Activated CD4-positive, alpha-beta T cell treated with anti-CD3 and anti-CD28 coated beads for 36 hours (primary cell): ENCODE results near the gene APOL1. TPM values are rescaled to one million over a fixed set of nuclear protein-coding genes. Genes with fewer than 3 reads are reported as not detected.
A peak's percentile ranks its signal among the peaks of the same experiment; 100 is the strongest.
"Not testable (repeated sequence)": the region's sequence is repeated elsewhere in the genome, so short reads cannot be mapped to it uniquely, and the experiment has no call there.

Source experiments
- ATAC-seq: fragments of 200-7000 bp; cut with Tn5 transposase; one replicate; pipeline ENCODE4 v1.10.0; 2021; ENCODE audit warnings: mild to moderate bottlenecking, moderate library complexity
- CTCF ChIA-PET: fragments of 350-600 bp; sonication (Branson Sonifier 250); formaldehyde crosslinking; loops from one replicate; lab custom pipeline; 2021; ENCODE audit warnings: antibody characterized with exemption; lab: Charles Lee
- POLR2A ChIA-PET: fragments of 350-600 bp; sonication (Branson Sonifier 250); formaldehyde crosslinking; loops from one replicate; lab custom pipeline; 2021; ENCODE audit warnings: antibody characterized with exemption, inconsistent platforms; lab: Charles Lee
- DNase-seq: peaks from one replicate; pipeline ENCODE4 v3.0.0-alpha.2; 2020
- H3K27ac Mint-ChIP-seq: one replicate; pipeline ENCODE4 v1.8.0; 2021; ENCODE audit warnings: mixed read lengths
- H3K27me3 Mint-ChIP-seq: one replicate; pipeline ENCODE4 v1.8.0; 2021; ENCODE audit warnings: mixed read lengths
- H3K36me3 Mint-ChIP-seq: one replicate; pipeline ENCODE4 v1.8.0; 2021; ENCODE audit warnings: low read depth, mixed read lengths
- H3K4me1 Mint-ChIP-seq: one replicate; pipeline ENCODE4 v1.8.0; 2021; ENCODE audit warnings: mixed read lengths
- H3K4me3 Mint-ChIP-seq: one replicate; pipeline ENCODE4 v1.8.0; 2021; ENCODE audit warnings: mild to moderate bottlenecking, moderate library complexity, mixed read lengths
- H3K9me3 Mint-ChIP-seq: one replicate; pipeline ENCODE4 v1.8.0; 2021; ENCODE audit warnings: low read depth, mixed read lengths
- intact Hi-C, 2 experiments: fragments of 100-400 bp; cut with DNase I in 1 of 2; cut with micrococcal nuclease in 1 of 2; formaldehyde crosslinking; loops; one replicate each; pipeline versions ENCODE4 v1.14.2 to v1.15.1; 2022 to 2024; cut with DNase I, micrococcal nuclease
- total RNA-seq, 2 experiments: library from RNA; stranded (reverse); gene quantifications; one replicate each; pipeline ENCODE4 v1.2.3, GENCODE V29; 2021

APOL1 gene
- total RNA-seq, 2 experiments from 2014 or later, result 32.0 to 37.2 TPM

DNA sequence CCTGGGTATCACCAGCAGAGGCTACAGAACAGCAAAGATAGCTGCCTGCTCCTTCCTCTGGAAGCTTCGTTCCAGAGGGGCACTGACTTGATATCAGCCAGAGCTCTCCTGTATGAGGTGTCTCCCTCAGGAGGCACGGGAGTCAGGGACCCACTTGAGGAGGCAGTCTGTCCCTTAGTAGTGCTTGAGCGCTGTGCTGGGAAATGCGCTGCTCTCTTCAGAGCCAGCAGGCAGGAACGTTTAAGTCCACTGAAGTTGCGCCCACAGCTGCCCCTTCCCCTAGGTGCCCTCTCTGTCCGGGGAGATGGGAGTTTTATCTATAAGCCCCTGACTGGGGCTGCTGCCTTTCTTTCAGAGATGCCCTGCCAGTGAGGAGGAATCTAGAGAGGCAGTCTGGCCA, 18.3 kb downstream of the APOL1 start:
- H3K4me3 Mint-ChIP-seq, H3K27me3 Mint-ChIP-seq, intact Hi-C loops: not testable (repeated sequence)

DNA sequence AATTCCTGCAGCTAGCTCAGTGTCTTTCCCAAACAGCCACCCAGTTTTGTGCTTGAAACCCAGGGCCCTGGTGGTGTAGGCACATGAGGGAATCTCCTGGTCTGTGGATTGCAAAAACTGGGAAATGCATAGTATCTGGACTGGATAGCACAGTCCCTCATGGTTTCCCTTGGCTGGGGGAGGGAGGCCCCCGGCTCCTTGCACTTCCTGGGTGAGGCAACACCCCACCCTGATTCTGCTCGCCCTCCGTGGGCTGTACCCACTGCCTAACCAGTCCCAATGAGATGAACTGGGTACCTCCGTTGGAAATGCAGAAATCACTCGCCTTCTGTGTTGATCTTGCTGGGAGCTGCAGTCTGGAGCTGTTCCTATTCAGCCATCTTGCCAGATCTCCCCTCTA, 19.0 kb downstream of the APOL1 start:
- POLR2A ChIA-PET, ATAC-seq, intact Hi-C loops, H3K36me3 Mint-ChIP-seq, H3K9me3 Mint-ChIP-seq, H3K4me3 Mint-ChIP-seq, H3K27ac Mint-ChIP-seq, DNase-seq, H3K27me3 Mint-ChIP-seq: not testable (repeated sequence)
- CTCF ChIA-PET, result interaction anchor here (0.6 to 1.1 kb wide), 3 partner anchors 8 to 256 kb away, joined by 3 to 6 read pairs (median 3); partner anchors contain the start of gene APOL1
- H3K4me1 Mint-ChIP-seq, result peaks cover 17% of the 10 kb centered on the region

More for the DNA sequence above, 18.3 kb downstream of the APOL1 start:
- POLR2A ChIA-PET, DNase-seq, H3K27ac Mint-ChIP-seq, H3K36me3 Mint-ChIP-seq, ATAC-seq, H3K9me3 Mint-ChIP-seq: not testable (repeated sequence)
- CTCF ChIA-PET, result interaction anchor here (0.8 kb wide), 1 partner anchor 257 kb away, joined by 3 read pairs; no protein-coding TSS in a partner anchor
- H3K4me1 Mint-ChIP-seq, result peaks cover 12% of the 10 kb centered on the region

DNA sequence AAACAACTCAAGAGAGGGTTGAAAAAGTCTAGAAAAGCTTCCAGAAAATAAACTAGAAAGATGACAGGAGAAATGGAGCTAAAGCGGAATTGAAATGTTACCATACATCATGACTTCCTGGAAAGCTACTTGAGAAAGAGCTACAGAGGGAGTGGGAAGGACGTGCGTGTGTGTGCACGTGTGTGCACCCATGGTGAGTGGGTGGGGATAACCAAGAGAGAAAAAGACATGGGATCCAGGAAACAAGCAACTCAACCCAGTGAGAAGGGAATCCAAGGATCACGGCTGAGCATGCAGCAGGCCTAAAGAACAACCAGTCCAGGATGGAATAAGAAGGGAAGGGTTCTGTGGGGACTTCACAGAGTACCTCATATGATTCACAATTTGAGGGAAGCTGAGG, 21.6 kb downstream of the APOL1 start:
- Mint-ChIP-seq H3K4me3 (no peak overlapping the region), H3K27ac (peak overlapping the region; percentile 55), H3K36me3 (peaks cover 2% of the 10 kb centered on the region), H3K27me3 (no peaks in the 10 kb centered on the region), H3K4me1 (peaks cover 34% of the 10 kb centered on the region), H3K9me3 (no peaks in the 10 kb centered on the region)
- peak; percentile 5 for DNase-seq
- CTCF ChIA-PET, result interaction anchor here (0.8 to 1.8 kb wide), 4 partner anchors 11 to 708 kb away, joined by 3 to 11 read pairs (median 4); no protein-coding TSS in a partner anchor
- intact Hi-C loops, result no loop called here
- no peak for ATAC-seq
- POLR2A ChIA-PET, result no interaction called here

DNA sequence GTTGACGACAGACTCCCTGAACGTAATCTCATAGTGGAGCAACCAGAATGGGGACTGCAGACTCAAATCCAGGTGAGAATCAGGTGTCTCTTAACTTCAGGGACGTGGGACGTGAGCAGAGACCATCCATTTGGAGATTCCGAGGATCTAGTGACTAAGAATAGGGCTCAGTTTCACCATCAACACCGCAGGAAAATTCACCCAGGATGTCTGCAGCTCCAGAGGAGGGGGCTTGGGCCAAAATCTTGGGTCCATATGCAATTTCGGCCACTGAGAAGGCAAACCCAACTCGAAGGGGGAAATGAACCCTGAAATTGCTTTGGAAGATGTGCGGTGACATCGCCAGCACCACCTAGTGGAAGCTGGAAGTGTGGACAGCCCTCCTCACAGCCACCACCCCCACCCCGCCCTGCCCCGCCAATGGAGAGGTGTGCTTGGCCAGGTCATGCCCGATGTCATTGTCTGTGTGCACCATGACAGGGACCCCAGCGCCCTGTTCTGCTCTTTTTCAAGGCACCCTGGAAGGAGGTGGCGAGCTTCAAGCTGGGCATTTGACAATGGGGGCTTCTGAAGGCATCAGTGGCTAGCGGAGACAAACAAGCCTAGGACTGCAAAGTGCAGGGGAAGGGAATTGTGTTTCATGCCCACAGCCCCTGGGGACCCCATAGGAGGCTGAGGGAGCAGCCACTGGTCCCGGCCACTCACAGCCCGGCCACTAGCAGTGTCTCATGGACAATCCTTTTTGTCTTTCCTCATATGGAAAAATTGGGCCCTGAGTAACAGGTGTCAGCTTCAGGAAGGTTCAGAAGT, 24.8 kb downstream of the APOL1 start:
- Mint-ChIP-seq H3K4me1 (peaks cover 34% of the 10 kb centered on the region), H3K9me3 (no peaks in the 10 kb centered on the region), H3K27ac (peak overlapping the region; percentile 49), H3K36me3 (peaks cover 15% of the 10 kb centered on the region), H3K4me3 (no peak overlapping the region), H3K27me3 (no peaks in the 10 kb centered on the region)
- DNase-seq (peak; percentile 88), ATAC-seq (peak; percentile 82)
- POLR2A ChIA-PET, result interaction anchor here (0.8 kb wide), 1 partner anchor 245 kb away, joined by 3 read pairs; no protein-coding TSS in a partner anchor
- CTCF ChIA-PET, result interaction anchor here (0.6 to 2.2 kb wide), 32 partner anchors 8 to 251 kb away, joined by 3 to 29 read pairs (median 4); partner anchors contain the start of genes APOL1 and APOL2
- intact Hi-C loops, result loop anchor here (1.0 to 5.0 kb wide), 4 partner anchors 39 to 82 kb away; partner anchors contain the start of gene APOL2 (in 2 of the 2)

DNA sequence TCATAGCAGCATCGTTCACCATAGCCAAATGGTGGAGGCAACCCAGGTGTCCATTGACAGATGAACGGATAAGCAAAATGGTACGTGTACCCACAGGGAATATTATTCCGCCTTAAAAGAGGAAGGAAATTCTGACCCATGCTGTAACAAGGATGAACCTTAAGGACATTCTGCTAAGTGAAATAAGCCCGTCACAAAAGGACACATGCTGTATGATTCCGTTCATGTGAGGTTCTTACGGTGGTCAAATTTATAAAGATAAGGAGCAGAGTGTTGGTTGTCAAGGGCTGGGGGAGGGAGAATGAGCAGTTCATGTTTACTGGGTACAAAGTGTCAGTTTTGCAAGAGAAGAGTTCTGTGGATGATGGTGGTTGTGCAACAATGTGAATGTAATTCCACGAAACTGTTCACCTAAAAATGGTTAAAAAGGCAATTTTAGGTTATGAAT, 26.3 kb downstream of the APOL1 start:
- H3K27ac Mint-ChIP-seq, result no peak overlapping the region
- H3K27me3 Mint-ChIP-seq, result no peaks in the 10 kb centered on the region
- ChIA-PET CTCF (interaction anchor here (0.9 to 2.2 kb wide), 9 partner anchors 9 to 207 kb away, joined by 3 to 12 read pairs (median 4); no protein-coding TSS in a partner anchor), POLR2A (interaction anchor here (0.6 kb wide), 1 partner anchor 99 kb away, joined by 3 read pairs; no protein-coding TSS in a partner anchor)
- no peak overlapping the region for H3K4me3 Mint-ChIP-seq
- H3K36me3 Mint-ChIP-seq, result peaks cover 23% of the 10 kb centered on the region
- peaks cover 30% of the 10 kb centered on the region for H3K4me1 Mint-ChIP-seq
- DNase-seq, result no peak
- intact Hi-C loops, result loop anchor here in 1 of 2 experiments (5.0 kb wide), 2 partner anchors 42 to 82 kb away; partner anchors contain the start of gene APOL2
- no peak for ATAC-seq
- H3K9me3 Mint-ChIP-seq, result no peaks in the 10 kb centered on the region

DNA sequence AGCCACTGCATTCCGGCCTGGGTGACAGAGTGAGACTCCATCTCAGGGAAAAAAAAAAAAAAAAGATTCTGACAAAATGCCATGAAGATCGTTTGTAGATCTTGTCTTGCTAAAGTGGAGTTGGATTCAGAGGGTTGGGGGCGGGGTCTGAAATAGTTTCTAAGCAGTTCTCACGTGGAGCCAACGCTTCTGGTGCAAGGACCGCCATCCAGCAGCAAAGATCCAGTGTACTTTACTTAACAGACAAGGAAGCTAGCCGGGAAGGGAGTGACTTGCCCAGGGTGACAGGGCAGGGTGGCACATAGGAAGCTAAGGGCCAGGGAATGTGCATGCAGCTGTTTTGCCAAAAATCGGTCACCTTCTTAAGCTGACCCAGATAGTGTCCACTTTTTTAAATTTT, 27.4 kb downstream of the APOL1 start:
- Mint-ChIP-seq H3K4me1 (peaks cover 22% of the 10 kb centered on the region), H3K4me3 (no peak overlapping the region), H3K27me3 (no peaks in the 10 kb centered on the region), H3K36me3 (peaks cover 32% of the 10 kb centered on the region), H3K27ac (peak overlapping the region; percentile 13), H3K9me3 (no peaks in the 10 kb centered on the region)
- peak; percentile 11 for DNase-seq
- ATAC-seq, result no peak
- ChIA-PET POLR2A (no interaction called here), CTCF (interaction anchor here (0.5 kb wide), 1 partner anchor 367 kb away, joined by 3 read pairs; no protein-coding TSS in a partner anchor)
- intact Hi-C loops, result no loop called here

DNA sequence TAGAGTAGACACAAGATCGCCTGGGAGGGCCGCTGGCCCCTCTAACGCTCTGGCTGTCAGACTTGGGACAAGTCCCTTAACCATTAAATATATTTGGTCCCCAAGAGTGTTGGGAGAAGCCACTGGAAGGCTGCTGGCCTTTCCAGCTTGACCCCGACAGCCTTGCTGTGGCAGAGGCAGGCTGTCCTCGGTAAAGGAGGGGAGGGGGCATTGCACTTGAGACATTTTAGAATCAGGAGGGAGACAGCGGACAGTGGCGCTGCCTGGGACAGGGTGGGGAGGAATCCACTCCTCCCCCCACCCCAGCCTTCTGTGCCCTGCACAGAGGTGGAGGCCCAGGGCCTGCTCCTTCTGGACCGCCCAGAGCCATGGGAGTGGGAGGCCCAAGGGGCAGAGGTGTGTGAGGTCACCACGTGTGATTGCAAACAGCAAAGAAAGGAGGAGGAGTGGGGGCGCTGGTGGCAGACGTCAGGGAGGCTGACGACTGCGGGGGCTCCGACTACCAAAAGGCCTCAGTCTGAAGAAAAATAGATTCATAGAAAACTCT, 28.9 kb downstream of the APOL1 start:
- DNase-seq (peak; percentile 5), ATAC-seq (no peak)
- no peak overlapping the region for H3K27ac Mint-ChIP-seq
- CTCF ChIA-PET, result interaction anchor here (0.7 to 1.1 kb wide), 3 partner anchors 20 to 189 kb away, joined by 3 to 4 read pairs (median 3); no protein-coding TSS in a partner anchor
- POLR2A ChIA-PET, result interaction anchor here (0.6 kb wide), 1 partner anchor 103 kb away, joined by 5 read pairs; no protein-coding TSS in a partner anchor
- H3K27me3 Mint-ChIP-seq, result no peaks in the 10 kb centered on the region
- H3K4me1 Mint-ChIP-seq, result peaks cover 18% of the 10 kb centered on the region
- no peak overlapping the region for H3K4me3 Mint-ChIP-seq
- no peaks in the 10 kb centered on the region for H3K9me3 Mint-ChIP-seq
- H3K36me3 Mint-ChIP-seq, result peaks cover 42% of the 10 kb centered on the region
- intact Hi-C loops, result no loop called here

DNA sequence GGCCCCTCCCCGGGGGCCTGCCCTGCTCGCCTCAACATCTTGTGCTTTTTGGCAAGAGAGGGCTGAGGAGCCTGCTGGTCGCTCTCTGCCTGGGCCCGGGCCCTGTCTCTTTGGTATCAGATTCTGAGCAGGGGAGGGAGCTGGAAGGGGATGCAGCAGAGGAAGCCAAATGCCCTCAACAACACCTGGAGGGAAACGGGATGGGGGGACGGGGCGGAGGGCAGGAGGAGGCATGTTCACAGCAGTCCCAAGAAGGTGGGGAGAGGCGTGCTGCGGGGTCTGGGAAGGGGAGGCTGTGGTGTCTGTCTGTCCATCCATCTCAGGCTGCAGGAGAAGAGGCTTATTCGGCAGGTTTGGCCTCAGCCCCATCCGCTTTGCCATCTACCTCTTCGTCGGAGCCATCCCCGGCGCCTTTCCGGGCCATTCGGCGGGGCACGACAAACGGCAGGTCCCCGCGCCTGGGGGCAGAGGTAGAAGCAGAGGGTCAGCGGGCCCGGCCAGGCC, 29.4 kb downstream of the APOL1 start:
- no peaks in the 10 kb centered on the region for H3K9me3 Mint-ChIP-seq
- H3K27ac Mint-ChIP-seq, result no peak overlapping the region
- ChIA-PET CTCF (interaction anchor here (1.3 to 3.2 kb wide), 2 partner anchors 19 to 204 kb away, joined by 3 to 14 read pairs; no protein-coding TSS in a partner anchor), POLR2A (no interaction called here)
- H3K27me3 Mint-ChIP-seq, result no peaks in the 10 kb centered on the region
- no peak for ATAC-seq
- DNase-seq, result no peak
- peaks cover 45% of the 10 kb centered on the region for H3K36me3 Mint-ChIP-seq
- H3K4me1 Mint-ChIP-seq, result peaks cover 17% of the 10 kb centered on the region
- H3K4me3 Mint-ChIP-seq, result no peak overlapping the region
- intact Hi-C loops, result no loop called here

DNA sequence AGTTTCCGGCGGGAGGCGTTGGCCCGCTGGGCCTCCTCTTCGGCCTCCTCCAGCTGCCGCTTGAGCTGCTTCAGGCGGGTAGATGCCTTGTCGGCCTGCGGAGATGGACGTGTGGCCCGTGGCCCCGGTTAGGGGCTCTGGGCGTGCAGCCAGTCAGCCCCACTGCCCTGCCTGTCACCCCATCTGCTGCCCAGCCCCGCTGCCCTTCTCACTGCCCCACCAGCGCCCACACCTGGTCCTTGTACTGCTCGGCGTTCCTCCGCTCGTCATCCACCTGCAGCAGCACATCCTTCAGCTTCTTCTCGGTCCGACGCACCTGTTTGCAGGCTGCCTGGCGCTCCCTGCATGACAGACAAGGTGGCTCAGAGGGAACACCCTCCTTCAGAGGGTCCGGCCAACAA, 31.2 kb downstream of the APOL1 start:
- CTCF ChIA-PET, result interaction anchor here (0.7 to 4.4 kb wide), 3 partner anchors 12 to 23 kb away, joined by 3 to 44 read pairs (median 14); no protein-coding TSS in a partner anchor
- Mint-ChIP-seq H3K4me3 (no peak overlapping the region), H3K4me1 (peaks cover 11% of the 10 kb centered on the region), H3K9me3 (no peaks in the 10 kb centered on the region), H3K36me3 (peaks cover 56% of the 10 kb centered on the region), H3K27me3 (no peaks in the 10 kb centered on the region), H3K27ac (no peak overlapping the region)
- DNase-seq, result no peak
- POLR2A ChIA-PET, result interaction anchor here (0.6 kb wide), 1 partner anchor 9 kb away, joined by 3 read pairs; no protein-coding TSS in a partner anchor
- ATAC-seq, result no peak
- intact Hi-C loops, result no loop called here

DNA sequence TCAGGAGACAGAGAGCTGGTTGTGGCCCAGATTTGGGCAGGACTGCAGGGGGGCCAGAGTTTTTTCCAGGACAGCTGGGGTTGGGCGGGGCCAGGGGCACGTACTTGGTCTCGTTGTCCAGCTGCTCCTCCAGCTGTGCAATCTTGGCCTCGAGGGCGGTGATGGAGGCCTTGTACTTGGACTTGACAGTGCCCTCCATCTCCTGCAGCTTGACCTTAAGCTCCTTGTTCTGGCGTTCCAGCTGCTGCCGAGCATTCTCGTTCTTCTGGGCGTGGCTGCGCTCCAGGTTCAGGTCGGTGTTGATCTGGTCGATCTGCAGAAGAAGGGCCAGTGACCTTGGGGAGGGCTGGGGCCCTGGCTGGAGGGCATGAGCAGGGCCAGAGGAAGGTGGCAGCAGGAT, 32.1 kb downstream of the APOL1 start:
- Mint-ChIP-seq H3K36me3 (peaks cover 65% of the 10 kb centered on the region), H3K4me3 (no peak overlapping the region), H3K4me1 (peaks cover 14% of the 10 kb centered on the region), H3K9me3 (no peaks in the 10 kb centered on the region), H3K27ac (no peak overlapping the region), H3K27me3 (no peaks in the 10 kb centered on the region)
- CTCF ChIA-PET, result interaction anchor here (0.7 to 4.4 kb wide), 6 partner anchors 10 to 90 kb away, joined by 3 to 44 read pairs (median 9); partner anchors contain the start of gene APOL2
- POLR2A ChIA-PET, result interaction anchor here (1.6 kb wide), 1 partner anchor 244 kb away, joined by 3 read pairs; the partner anchor contains the start of gene EIF3D
- DNase-seq (no peak), ATAC-seq (no peak)
- intact Hi-C loops, result no loop called here
